Measurements from ENCODE around the gene PRDM16.

The PRDM16 gene

GRCh38 chr1:3111348-3112021 is 42.5 kb downstream of the PRDM16 start:
- DNase-seq, result no peak

DNA sequence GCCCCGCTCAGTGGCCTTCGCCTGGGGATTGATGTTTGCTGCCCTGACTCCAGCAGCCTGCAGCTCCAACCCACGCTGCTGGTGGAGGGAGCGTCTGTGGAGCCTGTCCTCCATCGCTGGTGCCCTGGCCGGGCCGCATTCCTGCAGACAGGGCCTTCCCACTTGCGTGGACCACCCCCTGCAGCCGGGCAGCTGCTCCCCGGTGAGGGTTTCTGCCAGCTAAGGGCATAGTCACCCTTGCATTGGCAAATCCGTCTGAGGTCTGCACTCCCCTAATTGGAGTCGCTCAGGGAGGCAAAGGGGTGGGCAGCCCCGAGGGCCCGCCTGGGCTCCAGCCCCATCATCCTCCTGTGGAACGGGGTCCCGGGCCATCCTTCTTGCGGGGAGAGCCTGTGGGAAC is 43.5 kb downstream of the PRDM16 start:
- DNase-seq, result no peak

- DNase-seq, result no peak
These were observed 44.2 kb downstream of the PRDM16 start for GRCh38 chr1:3113047-3113740.

- DNase-seq, result no peak
These were observed 44.7 kb downstream of the PRDM16 start for GRCh38 chr1:3113741-3114056.

GRCh38 chr1:3114131-3114744 is 45.2 kb downstream of the PRDM16 start:
- no peak for DNase-seq

DNA sequence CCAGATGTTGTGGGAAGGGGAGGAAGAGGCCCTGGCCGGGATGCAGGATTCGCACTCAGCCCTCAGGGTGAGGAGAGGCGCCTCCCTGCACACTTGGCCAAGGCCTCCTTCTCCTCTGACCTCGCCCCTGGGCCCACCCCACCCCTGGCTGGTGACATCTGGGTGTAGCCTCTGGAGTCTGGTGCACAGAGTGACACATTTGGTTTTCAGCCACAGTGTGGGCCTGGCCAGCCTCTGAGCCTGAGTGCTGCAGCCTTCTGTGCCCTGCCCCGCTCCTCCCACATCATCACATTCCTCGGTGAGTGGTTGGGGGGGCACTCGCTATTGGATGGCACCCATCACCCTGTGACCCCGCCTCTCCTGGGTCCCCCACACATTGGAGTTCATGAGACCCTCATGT is 45.8 kb downstream of the PRDM16 start:
- no peak for DNase-seq

- no peak for DNase-seq
These were observed 46.5 kb downstream of the PRDM16 start for GRCh38 chr1:3115275-3116149.

GRCh38 chr1:3116150-3116510 is 47.1 kb downstream of the PRDM16 start:
- no peak for DNase-seq

GRCh38 chr1:3116560-3116959 is 47.6 kb downstream of the PRDM16 start:
- DNase-seq, result no peak

GRCh38 chr1:3117879-3118278 is 48.9 kb downstream of the PRDM16 start:
- no peak for DNase-seq

DNA sequence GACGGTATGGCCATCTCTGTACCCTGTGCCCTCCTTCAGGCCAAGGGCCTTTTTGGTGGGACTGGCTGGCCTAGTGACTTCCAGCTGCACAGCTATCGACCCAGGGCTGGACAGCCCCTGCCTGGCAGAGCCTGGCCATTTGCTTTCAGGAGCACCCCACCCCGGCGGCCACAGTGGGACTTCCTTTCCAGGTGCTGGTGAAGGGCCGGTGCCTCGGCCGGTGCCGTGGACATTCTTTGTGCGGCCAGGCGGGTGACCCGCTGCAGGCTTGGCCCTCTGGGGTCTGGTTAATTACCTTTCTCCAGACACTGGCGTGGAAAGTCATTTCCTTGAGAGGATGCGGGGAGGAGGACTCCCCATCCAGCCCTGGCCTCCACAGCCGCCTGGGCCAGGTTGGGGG is 50.1 kb downstream of the PRDM16 start:
- no peak for DNase-seq

DNA sequence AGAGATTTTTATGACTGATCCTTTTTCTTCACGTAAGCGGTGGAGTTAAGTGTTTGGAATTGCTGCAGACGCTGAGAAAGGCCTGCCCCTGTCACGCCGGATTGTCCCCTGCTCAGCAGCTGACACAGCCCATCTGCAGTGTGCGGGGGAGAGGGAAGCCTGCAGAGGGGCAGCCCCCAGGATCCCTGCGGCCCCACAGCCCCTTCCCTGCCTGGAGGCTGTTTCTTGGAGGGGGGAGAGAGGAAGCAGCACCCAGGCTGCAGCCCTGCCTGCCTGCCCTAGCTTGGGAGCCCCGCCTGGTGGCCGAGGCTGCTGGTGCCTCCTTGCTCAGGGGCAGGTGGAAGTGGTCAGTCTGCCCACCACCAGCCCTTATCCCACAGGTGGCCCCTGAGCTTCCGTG is 50.7 kb downstream of the PRDM16 start:
- DNase-seq, result no peak

GRCh38 chr1:3120140-3120539 is 51.1 kb downstream of the PRDM16 start:
- DNase-seq, result no peak

GRCh38 chr1:3120994-3121393 is 52.0 kb downstream of the PRDM16 start:
- no peak for DNase-seq

- no peak for DNase-seq
These were observed 52.6 kb downstream of the PRDM16 start for GRCh38 chr1:3121401-3122210.

GRCh38 chr1:3122311-3122710 is 53.3 kb downstream of the PRDM16 start:
- DNase-seq, result no peak

DNA sequence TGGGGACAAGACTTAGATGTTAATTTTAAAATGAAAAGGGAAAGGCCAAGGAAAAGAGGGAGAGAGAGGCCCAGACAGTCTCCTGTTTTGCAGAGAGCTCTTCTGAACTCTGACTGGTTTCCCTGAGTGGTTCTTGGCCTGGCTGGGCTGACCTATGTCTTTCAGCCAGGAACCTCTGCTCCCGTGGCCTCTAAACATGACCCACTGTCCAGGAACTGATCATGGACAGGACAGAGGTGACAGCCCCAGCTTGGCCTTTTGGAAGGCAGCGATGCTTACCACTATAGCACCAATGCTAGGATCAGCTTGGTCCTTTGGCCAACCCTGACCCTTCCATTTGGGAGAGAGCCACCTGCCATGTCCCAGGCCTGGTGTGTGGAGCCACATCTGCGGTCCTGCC is 55.2 kb downstream of the PRDM16 start:
- no peak for DNase-seq

DNA sequence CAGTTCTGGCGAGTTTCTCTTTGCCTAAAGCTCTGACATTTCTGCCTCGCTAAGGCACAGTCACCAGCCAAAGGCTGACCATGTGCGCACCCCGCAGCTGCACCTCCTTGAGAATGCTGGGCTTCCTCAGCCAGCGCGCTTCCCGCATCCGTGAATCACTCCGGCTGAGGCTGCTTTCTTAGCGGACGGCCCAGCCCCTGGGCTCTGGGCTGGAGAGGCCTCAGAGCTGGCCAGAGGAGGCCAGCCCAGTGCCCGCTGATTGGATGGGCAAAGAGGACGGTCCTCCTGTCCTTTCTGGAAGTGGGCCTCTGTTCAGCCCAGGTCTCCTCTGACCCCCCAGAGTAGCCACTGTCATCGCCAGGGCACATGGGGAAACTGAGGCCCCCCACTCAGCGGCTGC is 56.1 kb downstream of the PRDM16 start:
- DNase-seq, result no peak

DNA sequence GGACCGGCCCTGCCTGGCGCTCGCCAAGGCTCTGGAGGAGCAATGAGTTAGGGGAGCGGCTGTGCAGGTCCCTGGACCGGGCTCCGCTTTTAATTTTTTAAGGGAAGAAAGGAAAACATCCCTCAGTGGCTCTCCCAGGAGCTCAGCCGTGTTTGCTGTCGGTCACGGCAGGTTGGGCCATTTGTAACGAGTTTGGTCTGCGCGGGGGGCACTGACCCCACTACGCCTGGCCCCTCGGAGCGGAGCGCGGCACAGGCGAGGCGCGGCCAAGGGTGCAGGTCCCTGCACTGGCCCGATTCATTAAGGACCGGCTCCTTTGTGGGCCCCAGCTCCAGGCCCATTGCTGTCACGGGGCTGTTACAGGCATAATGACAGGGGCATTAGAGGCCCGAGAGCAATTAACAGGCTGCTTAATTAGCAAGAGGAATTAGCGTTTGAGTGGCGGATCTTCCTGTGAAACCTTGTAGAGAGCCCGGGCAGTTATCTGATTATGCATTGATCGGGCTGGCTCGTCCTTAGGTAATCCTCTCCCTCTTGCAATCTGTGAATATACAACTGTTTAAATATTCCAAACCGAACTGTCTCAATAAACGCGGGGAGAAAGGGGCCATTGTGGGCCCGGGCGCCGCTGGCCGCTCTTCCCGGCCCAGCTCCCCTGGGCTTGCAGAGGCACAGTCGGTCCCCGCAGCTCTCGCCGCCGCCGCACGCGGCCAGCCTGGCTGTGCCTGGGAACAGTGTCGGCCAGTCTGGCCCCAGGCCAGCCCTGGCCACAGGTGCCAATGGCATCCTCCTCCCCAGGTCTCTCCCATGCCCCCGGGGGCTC is 56.8 kb downstream of the PRDM16 start:
- DNase-seq, result no peak

DNA sequence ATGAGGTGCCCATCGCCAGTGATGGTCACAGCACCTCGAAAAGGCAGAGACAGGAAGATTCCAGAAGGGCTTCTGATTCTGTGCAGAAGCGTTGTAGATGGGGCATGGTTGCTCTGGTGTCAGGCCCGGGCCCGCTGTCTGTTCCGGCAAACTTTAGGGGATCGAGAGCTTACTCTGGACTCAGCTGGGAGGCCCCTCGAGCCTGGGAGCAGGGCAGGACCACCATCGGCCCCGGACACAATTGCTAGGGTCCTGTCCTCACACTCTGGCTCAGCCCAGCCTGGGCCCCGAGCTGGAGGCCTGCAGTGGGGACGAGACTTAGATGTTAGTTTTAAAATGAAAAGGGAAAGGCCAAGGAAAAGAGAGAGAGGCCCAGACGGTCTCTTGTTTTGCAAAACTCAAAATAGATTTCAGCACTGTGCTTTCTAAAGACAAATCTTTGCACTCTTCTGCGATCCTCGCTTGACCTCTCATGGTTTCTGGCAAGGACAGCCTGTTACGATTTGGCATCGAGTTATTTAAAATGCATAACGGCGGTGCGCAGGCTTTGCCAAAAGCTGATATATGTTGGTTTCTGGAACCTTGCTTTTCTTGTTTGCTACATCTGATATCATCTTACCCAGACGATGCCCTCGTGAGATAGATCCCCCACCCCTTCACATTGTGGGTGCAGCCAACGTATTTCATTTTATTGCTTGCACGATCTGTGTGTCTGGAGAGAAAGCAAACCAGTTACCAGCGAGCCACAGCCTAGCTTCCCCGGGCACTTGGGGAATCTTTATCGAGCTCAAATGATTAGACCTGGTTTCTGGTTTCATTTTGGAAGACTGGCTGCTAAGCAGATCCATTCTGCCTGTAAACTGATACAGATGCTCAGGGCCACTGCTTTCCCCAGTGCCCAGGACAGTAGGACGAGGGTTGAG is 58.0 kb downstream of the PRDM16 start:
- DNase-seq, result no peak

DNA sequence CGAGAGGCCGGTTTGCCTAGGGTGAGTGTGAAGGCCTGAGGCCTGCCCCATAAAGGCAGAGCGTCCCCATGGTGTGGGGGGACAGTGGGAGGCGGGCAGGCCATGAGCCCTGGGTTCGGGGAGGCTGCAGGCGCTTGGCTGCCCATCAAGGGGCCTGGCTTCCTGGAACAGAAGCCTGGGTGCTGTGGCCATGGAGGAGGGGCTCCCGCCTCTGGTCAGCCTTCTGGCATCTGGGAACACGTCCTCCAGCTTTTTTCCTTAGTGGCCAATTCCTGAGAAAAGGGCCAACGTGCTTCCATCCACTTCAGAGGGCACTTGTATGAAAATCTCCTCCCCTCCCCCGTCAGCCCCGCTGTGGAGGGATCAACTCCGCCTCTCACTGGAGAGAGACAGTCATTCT is 58.7 kb downstream of the PRDM16 start:
- no peak for DNase-seq

Measured in NCI-H524 (cell line).